OCI-LY7 (cell line): ENCODE measurements around the gene ISOC2. TPM values are rescaled to one million over a fixed set of nuclear protein-coding genes. Genes with fewer than 3 reads are reported as not detected.

Source experiments
- BruUV-seq: library from RNA; stranded (reverse); fragments of 400-500 nt; replicated peaks from 2 replicates; lab custom pipeline; 2021; lab: Mats Ljungman, UMichigan
- CTCF ChIA-PET: fragments of 300-600 bp; sonication (Branson Sonifier 250); formaldehyde crosslinking; loops from one replicate; lab custom pipeline; 2022; ENCODE audit warnings: antibody characterized with exemption; ENCODE audit not compliant: unreplicated experiment; lab: Charles Lee
- POLR2A ChIA-PET: fragments of 300-600 bp; sonication (Branson Sonifier 250); formaldehyde crosslinking; loops from one replicate; lab custom pipeline; 2022; ENCODE audit warnings: antibody characterized with exemption; lab: Charles Lee
- DNase-seq: peaks from one replicate; pipeline ENCODE4 v3.0.0-alpha.2; 2015; ENCODE audit warnings: low spot score
- H2AFZ ChIP-seq: fragments of 200-600 bp; sonication (generic), shearing (Covaris generic); 2 replicates; pipeline ENCODE4 v1.6.1; 2014; ENCODE audit warnings: mild to moderate bottlenecking, antibody characterized with exemption, low read length, moderate library complexity
- H3K27ac ChIP-seq: fragments of 200-600 bp; sonication (generic); 2 replicates; pipeline ENCODE4 v1.5.1; 2014; ENCODE audit warnings: mixed run types, low read depth, mild to moderate bottlenecking, moderate library complexity, low read length, inconsistent platforms; ENCODE audit not compliant: poor library complexity, severe bottlenecking
- H3K36me3 ChIP-seq: fragments of 200-600 bp; sonication (generic); 2 replicates; pipeline ENCODE4 v1.6.1; 2014; ENCODE audit warnings: mild to moderate bottlenecking, antibody characterized with exemption, low read length, moderate library complexity, mixed read lengths; ENCODE audit not compliant: insufficient read depth
- H3K4me1 ChIP-seq: fragments of 200-600 bp; sonication (generic); 2 replicates; pipeline ENCODE4 v1.5.1; 2014; ENCODE audit warnings: mild to moderate bottlenecking, low read length; ENCODE audit not compliant: insufficient read depth, poor library complexity, severe bottlenecking
- H3K4me2 ChIP-seq: fragments of 200-600 bp; sonication (generic); 2 replicates; pipeline ENCODE4 v1.6.1; 2014; ENCODE audit warnings: mild to moderate bottlenecking, low read length
- H3K4me3 ChIP-seq: fragments of 200-600 bp; sonication (generic); 2 replicates; pipeline ENCODE4 v1.5.1; 2014; ENCODE audit warnings: mild to moderate bottlenecking, low read depth, low read length; ENCODE audit not compliant: poor library complexity, severe bottlenecking
- H3K79me2 ChIP-seq: fragments of 200-600 bp; sonication (generic); 2 replicates; pipeline ENCODE4 v1.6.1; 2016; ENCODE audit warnings: low read depth, mild to moderate bottlenecking, low read length, moderate library complexity, mixed read lengths; ENCODE audit not compliant: insufficient read depth
- H3K9me2 ChIP-seq: fragments of 200-600 bp; sonication (generic); 2 replicates; pipeline ENCODE4 v1.6.1; 2016; ENCODE audit warnings: mild to moderate bottlenecking, low read length, mixed read lengths; ENCODE audit not compliant: insufficient read depth
- H3K9me3 ChIP-seq: fragments of 200-600 bp; sonication (generic); 2 replicates; pipeline ENCODE4 v1.6.1; 2014; ENCODE audit warnings: mild to moderate bottlenecking, mixed run types, low read length, mixed read lengths
- H4K20me1 ChIP-seq: fragments of 200-600 bp; sonication (generic); 2 replicates; pipeline ENCODE4 v1.6.1; 2014; ENCODE audit warnings: mild to moderate bottlenecking, antibody characterized with exemption, low read length, moderate library complexity, mixed read lengths; ENCODE audit not compliant: insufficient read depth
- CTCF ChIP-seq: fragments of 200-600 bp; sonication (generic); conservative IDR thresholded peaks from 2 replicates; pipeline ENCODE4 v1.5.1; 2014; ENCODE audit warnings: mild to moderate bottlenecking, antibody characterized with exemption, low read length, moderate library complexity, mixed read lengths
- EZH2phosphoT487 ChIP-seq: fragments of 200-600 bp; sonication (generic); IDR thresholded peaks from 2 replicates; pipeline ENCODE4 v1.6.1; 2018; ENCODE audit warnings: low read depth, borderline replicate concordance, mild to moderate bottlenecking, mixed run types, antibody characterized with exemption, low read length, moderate library complexity, mixed read lengths
- intact Hi-C: fragments of 100-400 bp; cut with micrococcal nuclease; formaldehyde crosslinking; loops from one replicate; pipeline ENCODE4 v1.10.0; 2022; ENCODE audit not compliant: unreplicated experiment
- total RNA-seq, 2 experiments: library from RNA; depleted of rRNA in 1 of 2; stranded (reverse); fragments of >200 nt in 1 of 2; shearing (Covaris generic) in 1 of 2; gene quantifications; 2 replicates each; pipeline ENCODE4 v1.2.3, GENCODE V29; 2014 to 2022

ISOC2 gene
- total RNA-seq, 2 experiments from 2014 or later: 37.0 to 115 TPM

GRCh38 chr19:55478364-55478763 is 16.9 kb upstream of the ISOC2 start:
- intact Hi-C loops: no loop called here
- Histone ChIP-seq H3K36me3 (no peaks in the 10 kb centered on the region; the same call in 1 of the 2 replicates), H3K79me2 (peaks cover 13% of the 10 kb centered on the region; the same call in 1 of the 2 replicates), H3K4me3 (no peak overlapping the region), H3K27ac (no peak overlapping the region), H3K9me2 (no peaks in the 10 kb centered on the region), H3K4me2 (peak overlapping the region; percentile 68), H2AFZ (no peak overlapping the region), H4K20me1 (no peaks in the 10 kb centered on the region), H3K4me1 (peaks cover 25% of the 10 kb centered on the region), H3K9me3 (no peaks in the 10 kb centered on the region)
- ChIA-PET CTCF (no interaction called here), POLR2A (interaction anchor here (0.5 kb wide), 1 partner anchor 29 kb away, joined by 3 read pairs; no protein-coding TSS in a partner anchor)
- no peak for TF ChIP-seq CTCF
- TF ChIP-seq EZH2phosphoT487: no peak
- DNase-seq: no peak
- no TSS peak for BruUV-seq

GRCh38 chr19:55477905-55478304 is 16.5 kb upstream of the ISOC2 start:
- BruUV-seq: no TSS peak
- peaks cover 25% of the 10 kb centered on the region for H3K4me1 ChIP-seq
- no peaks in the 10 kb centered on the region for H3K9me2 ChIP-seq
- peaks cover 13% of the 10 kb centered on the region; the same call in 1 of the 2 replicates for H3K79me2 ChIP-seq
- no peak overlapping the region for H3K27ac ChIP-seq
- no peak for DNase-seq
- H4K20me1 ChIP-seq: no peaks in the 10 kb centered on the region
- intact Hi-C loops: no loop called here
- peak overlapping the region; percentile 68 for H3K4me2 ChIP-seq
- peak overlapping the region; percentile 71 for H3K4me3 ChIP-seq
- no peaks in the 10 kb centered on the region for H3K9me3 ChIP-seq
- H3K36me3 ChIP-seq: no peaks in the 10 kb centered on the region
- no peak for TF ChIP-seq EZH2phosphoT487
- no peak for TF ChIP-seq CTCF
- ChIA-PET POLR2A (no interaction called here), CTCF (interaction anchor here (1.7 kb wide), 1 partner anchor 26 kb away, joined by 4 read pairs; no protein-coding TSS in a partner anchor)
- H2AFZ ChIP-seq: no peak overlapping the region

- Histone ChIP-seq H3K4me3 (peak within 1 kb of the TSS; percentile 73), H4K20me1 (no peaks in the 10 kb centered on the region), H2AFZ (peak within 1 kb of the TSS; percentile 79; the same call in 1 of the 2 replicates), H3K79me2 (peaks cover 13% of the 10 kb centered on the region; the same call in 1 of the 2 replicates), H3K9me2 (no peaks in the 10 kb centered on the region), H3K27ac (peak within 1 kb of the TSS; percentile 52), H3K4me2 (peak within 1 kb of the TSS; percentile 87), H3K4me1 (peaks cover 25% of the 10 kb centered on the region), H3K9me3 (no peaks in the 10 kb centered on the region), H3K36me3 (no peaks in the 10 kb centered on the region)
- ChIA-PET CTCF (interaction anchor here (1.7 kb wide), 1 partner anchor 27 kb away, joined by 4 read pairs; no protein-coding TSS in a partner anchor), POLR2A (interaction anchor here (0.6 to 1.4 kb wide), 5 partner anchors 9 to 219 kb away, joined by 3 to 4 read pairs (median 3); partner anchors contain the start of gene NAT14)
- TF ChIP-seq EZH2phosphoT487 (no peak), CTCF (no peak)
- BruUV-seq: no TSS peak
- intact Hi-C loops: no loop called here
- DNase-seq: peak; percentile 99
These were observed 14.8 kb upstream of the ISOC2 start, which contains the start of gene ZNF628 for GRCh38 chr19:55476100-55476775. Gene ZNF628, plus strand, starts transcription at chr19:55476617. Its CDS starts 3,294 bp downstream, at chr19:55479911.
